ELR (cell line): ENCODE results near the gene BIRC6.
A peak's percentile ranks its signal among the peaks of the same experiment; 100 is the strongest.
"Not testable (repeated sequence)": the region's sequence is repeated elsewhere in the genome, so short reads cannot be mapped to it uniquely, and the experiment has no call there.

ENCODE experiments used
- DNase-seq: peaks from one replicate; pipeline ENCODE4 v3.0.0-alpha.2; 2015; ENCODE audit warnings: low read depth

Gene BIRC6

DNA sequence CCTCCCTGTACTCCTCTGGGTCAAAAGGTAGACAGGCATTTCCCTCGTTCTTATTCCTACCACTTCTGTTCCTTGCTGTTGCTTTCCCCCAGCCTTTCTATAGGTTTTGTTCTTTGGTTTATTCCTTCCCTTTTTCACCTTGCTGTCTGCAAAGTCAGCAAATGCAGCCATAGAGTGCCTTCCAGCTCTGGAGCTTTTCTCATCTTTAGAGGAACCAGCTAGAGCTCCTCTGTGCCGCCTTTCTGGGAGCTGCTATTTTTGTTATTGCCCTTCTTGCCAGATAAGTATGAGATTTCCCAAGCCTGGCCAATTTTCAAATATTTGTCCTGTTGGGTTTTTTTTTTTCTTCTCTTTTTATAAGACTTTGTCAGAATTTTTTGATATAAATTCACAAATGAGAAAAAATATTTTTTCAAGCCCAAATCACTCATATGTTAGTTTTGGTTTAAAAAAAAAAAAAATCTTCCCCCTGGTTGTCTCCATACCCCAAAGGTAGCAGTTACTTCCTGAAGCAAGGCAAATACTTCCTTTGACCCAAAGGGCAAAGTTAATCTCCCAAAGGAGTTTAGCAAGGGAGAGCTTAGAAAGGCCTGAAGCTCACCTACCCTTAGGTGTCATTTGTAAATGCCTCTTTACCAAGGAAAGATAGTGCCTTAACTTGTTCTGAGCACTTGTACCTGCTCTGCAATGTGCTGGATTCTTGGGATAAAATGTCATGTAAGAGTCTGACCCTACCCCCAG is 265.9 kb downstream of the BIRC6 start:
- DNase-seq, result no peak

DNA sequence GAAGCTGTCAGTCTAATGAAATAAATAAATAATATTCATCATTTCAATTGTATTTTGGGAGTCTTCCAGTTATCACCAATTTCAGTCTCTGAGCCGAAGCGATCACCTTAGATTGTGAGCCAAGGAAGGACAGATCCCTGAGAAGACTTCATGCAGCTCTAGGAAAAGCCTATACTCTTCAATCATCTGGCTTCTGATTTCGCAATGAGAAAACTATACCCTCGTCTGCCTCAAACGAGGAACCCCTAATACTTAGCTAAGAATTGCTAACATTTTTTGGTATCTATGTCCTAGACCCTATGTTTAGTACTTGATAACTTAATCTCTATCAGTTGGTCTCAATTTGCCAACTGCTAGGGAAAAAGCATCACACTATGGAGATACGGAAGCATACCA is 266.5 kb downstream of the BIRC6 start:
- no peak for DNase-seq

DNA sequence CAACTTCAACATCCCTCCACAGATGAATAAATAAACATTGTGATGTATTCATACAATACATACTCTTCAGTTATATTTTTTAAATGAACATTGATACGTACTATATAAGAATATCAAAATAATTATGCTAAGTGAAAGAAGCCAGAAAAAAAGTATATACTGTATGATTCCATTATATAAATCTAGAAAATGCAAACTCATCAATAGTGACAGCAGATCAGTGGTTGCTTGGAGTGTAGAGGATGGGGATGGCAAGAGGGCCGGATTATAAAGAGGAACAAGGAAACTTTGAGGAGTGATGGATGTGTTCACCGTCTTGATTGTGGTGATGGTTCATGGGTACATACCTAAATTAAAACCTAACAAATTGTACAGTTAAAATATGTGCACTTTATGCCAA is 268.0 kb downstream of the BIRC6 start:
- no peak for DNase-seq

DNA sequence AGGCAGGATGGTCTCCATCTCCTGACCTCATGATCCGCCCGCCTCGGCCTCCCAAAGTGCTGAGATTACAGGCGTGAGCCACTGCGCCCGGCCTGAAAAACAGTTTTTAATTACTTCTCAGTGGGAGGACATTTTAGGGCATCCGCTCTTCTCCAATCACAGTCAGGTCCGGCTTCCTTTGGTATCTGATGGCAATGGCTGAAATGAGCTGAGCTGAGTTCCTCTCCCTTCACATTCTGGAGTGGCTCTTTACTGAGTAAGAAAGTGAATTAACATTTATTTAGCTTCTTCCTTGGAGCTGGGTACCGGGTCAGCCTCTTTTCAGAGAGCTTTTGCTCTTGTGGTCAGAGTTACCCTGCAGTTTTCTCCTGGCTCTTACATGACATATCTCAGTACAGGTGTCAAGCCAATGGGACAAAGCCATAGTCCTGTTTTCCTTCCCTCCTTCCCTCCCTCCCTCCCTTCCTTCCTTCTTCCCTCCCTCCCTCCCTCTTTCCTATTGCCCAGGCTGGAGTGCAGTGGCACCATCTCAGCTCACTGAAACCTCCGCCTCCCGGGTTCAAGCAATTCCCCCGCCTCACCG is 269.9 kb downstream of the BIRC6 start:
- peak; percentile 8 for DNase-seq

DNA sequence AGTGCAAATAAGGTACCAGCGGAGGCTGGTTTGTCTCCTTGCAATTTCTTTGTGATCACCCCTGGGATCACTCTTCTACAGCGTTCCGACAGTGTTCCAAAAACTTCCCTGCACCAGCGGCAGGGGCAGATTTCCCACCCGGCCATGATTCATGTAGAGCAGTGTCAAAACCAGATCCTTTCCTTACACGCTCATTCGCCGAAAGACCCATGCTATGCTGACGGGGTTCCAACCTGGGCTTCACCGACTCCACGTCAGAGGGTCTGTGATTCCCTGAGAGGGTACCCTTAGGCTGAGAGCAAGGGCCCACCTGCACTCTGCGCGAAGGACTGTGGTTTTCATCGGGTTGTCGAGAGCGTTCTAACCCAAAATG is 270.6 kb downstream of the BIRC6 start:
- peak; percentile 56 for DNase-seq

DNA sequence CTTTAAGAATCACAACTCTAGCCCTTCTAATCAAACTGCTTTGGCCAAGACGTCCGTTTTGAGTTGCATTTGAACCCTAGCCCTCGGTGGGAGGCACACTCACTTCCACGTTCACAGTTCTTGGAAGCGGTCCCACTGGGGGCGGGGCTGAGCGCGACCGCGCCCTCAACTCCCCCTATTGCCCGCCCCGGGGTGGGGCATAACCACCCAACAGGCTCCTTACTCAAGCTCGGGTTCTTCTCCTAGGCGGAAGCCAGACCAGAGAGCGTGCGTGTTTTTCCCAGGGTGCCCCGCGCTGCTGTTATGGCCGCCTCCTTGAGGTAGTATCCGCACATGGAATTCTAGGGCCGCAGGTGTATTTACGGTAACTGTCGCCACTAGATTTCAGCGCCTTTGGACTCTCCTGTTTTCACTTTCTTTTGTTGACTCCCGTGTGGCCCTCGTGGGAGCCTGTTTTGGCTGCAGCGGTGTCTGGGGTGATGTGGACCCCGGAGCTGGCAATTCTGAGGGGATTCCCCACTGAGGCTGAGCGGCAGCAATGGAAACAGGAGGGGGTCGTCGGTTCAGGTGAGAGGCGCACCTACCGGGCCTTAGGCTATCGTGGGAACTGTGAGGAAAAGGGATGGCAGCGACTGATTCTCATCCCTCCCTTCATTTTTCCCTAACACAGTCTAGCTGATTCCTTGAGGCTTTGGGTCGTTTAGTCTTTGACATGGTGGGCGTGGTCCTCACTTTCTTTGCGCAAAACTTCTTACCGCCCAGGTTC is 271.2 kb downstream of the BIRC6 start, which contains the start of gene TTC27:
TTC27 (plus strand) TSS at position 237 of the 766 bp plus-strand sequence; CDS start at position 480, 243 bp downstream.
- DNase-seq, result peak; percentile 97

DNA sequence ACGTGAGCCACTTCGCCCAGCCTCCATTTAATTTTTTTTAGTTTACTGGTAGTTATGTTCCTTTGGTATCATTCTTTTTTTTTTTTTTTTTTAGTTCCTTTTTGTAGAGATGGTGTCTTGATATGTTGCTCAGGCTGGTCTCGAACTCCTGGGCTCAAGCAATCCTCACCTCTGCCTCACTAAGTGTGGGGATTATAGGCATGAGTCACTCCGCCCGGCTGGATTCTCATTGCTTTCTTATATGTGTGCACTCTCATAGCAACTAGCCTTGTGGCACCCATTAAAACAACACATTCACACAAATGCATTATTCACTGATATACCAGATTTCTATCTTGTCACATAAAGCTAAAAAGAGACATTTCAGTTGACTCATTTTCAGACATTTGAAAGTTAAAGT is 275.3 kb downstream of the BIRC6 start:
- DNase-seq, result peak; percentile 66

DNA sequence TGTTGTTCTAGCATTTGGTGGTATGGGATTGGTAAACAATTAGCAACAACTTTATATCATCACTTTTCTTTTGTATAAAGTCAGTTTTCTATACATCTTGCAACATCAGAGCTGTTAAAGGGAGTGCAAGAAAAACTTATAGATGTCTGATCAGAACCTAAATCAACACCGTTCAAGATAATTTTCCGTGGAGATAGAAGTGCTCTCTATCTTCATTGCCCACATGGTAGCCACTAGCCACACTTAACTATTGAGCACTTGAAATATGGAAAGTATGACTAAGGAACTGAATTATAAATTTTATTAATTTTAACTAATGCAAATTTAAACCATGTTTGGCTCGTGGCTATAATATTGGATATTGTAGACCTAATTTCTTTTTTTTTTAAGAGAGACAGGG is 276.2 kb downstream of the BIRC6 start:
- no peak for DNase-seq

DNA sequence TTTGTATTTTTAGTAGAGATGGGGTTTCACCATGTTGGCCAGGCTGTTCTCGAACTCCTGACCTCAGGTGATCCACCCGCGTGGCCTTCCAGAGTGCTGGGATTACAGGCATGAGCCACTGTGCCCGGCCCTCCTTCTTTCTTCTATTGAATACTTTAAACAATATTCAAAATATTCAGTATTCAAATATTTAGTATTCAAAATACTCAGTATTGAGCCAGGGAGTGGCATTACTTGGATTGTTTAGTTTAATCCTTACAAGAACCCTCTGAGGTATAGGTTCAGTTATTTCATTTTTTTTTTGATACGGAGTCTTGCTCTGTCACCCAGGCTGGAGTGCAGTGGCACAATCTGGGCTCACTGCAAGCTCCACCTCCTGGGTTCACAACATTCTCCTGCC is 281.7 kb downstream of the BIRC6 start:
- DNase-seq, result not testable (repeated sequence)

DNA sequence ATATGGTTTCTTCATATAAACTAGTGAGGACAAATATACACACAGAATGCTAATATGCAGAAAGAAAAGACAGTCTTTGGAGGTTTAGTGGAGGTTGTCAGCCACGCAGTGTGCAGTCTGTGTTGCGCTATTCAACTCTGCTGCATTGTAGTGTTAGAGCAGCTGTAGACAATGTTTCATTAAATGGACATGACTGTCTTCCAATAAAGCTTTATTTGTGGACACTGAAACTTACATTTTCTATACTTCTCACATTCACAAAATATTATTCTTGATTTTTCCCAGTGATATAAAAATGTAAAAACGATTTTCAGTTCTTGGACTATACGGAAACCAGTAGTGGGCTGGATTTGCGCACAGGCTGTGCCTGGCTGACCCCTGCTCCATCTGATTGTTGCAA is 284.4 kb downstream of the BIRC6 start:
- DNase-seq, result no peak

DNA sequence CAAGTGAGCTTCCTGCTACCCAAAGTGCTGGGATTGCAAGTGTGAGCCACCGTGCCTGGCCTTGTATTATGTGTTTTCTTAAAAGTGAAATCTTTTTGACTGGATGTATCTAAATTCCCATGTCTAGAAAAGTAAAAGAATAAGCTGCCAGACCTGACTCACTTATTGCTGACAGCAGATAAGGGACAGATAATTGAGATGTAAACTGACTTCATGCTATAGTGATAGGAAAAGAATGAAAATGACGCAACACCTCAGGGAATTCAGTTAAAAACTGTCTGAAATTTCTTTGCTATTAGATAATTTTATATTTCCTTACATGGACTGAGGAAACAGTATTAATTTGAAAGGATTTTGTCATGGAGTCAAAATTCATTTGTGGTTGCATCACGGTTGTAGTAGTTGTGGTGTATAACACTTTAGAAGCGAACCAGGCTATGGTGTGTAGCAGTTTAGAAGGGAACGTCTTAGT is 290.4 kb downstream of the BIRC6 start:
- peak; percentile 35 for DNase-seq

DNA sequence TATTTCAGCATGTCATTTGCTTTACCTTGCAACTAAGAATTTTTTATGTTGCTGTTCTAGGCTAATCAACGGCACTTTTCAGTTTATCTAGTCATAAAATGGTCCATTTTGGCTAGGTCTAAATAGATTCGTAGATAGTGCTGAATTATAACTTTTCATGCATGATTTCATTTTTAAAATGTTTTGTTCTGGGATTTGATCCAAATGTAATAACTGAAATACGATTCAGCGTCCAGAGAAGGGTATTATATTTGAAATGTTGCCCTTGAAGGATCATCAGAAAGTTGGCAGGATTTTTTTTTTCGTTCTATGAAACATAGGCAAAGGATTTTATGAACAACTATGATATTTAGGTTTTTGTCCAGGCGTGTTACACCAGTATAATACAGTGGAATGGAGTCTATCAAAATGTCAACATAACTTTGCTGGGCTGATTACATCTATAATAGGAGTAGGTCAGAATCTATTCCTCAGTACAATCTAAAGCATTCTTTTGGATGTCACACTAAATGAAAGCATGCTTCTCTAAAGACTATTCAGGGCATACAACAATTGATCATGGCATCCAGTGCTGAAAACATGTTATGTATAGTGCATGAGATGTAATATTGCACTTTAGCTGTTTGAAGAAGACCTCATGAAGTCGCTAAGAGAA is 295.9 kb downstream of the BIRC6 start:
- DNase-seq, result no peak

DNA sequence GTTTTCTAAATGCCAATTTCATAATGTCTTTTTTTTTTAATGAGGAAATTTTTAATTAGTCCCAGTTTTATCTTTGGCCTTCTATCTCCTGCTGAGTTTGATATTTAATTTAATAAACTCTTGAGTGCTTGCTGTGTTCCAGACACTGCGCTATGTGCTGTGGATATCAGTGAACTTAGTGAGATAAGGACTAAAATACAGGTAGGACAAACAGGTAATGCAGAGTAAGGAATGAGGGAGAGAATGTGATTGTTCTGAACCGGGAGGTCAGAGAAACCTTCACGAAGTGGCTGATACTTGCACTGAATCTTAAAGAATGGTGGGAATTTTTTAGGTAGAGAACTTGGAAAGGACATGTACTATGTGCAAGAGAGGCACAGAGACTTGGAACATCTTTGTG is 299.2 kb downstream of the BIRC6 start:
- DNase-seq, result no peak

DNA sequence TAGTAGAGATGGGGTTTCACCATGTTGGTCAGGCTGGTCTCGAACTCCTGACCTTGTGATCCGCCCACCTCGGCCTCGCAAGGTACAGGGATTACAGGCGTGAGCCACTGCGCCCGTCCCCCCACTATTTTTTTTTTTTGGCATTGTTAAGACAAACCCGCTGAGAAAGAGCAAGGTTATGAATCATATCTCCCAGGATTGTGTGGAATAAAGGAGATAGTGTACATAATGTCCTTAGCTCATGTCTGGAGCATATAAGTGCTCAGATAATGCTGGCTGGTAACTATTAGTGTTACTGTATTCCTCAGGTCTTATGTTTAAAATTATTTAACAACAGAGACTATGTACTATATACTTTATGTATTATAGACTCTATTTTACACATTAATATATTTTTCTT is 307.0 kb downstream of the BIRC6 start:
- DNase-seq, result no peak

DNA sequence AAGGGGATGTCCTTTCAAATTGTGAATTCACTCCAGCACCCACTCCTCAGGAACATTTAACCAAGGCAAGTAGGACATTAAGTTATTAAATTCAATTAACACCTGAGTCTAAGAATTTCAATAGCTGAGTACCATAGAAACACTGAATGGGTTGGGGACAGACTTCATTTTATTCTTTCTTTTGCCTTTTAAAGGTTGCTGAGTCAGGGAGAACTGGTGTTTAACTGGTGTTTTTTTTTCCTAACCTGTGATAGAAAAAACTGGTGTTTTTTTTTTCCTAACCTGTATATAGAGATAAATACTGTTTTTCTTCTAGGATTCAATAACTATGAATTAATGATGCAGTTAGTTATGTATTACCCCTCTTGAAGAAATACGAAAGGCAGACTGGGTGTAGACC is 309.9 kb downstream of the BIRC6 start:
- DNase-seq, result no peak

DNA sequence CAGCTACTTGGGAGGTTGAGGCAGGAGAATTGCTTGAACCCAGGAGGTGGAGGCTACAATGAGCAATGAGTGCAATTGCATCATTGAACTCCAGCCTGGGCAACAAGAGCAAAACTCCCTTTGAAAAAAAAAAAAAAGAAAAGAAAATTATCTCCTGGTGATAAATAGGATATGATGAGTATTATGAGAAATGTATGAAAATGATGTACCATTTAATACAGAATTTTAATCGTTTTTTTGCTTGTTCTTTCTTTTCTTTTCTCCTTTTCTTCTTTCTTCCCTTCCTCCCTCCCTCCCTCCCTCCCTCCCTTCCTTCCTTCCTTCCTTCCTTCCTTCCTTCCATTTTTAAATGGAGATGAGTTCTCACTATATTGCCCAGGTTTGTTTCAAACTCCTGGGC is 311.4 kb downstream of the BIRC6 start:
- no peak for DNase-seq
